Body of pancreas (tissue), 4 donors: ENCODE data around the gene HARBI1.

Experiments
- POLR2A ChIP-seq, 3 donors: fragments of 450-650 bp; IDR thresholded peaks; one replicate each; pipeline ENCODE4 v1.6.1; 2016; ENCODE audit warnings: antibody characterized with exemption in 3 of 3, mild to moderate bottlenecking in 2 of 3
- TF ChIP-seq, protein P1 (sequence below), 7 experiments: fragments of 450-650 bp in 4 of 7; fragments of 200-600 bp in 3 of 7; sonication (generic) in 3 of 7; IDR thresholded peaks; one replicate each; pipeline ENCODE4 v1.5.1; 2016 to 2019; ENCODE audit warnings: antibody characterized with exemption in 7 of 7

DNA sequence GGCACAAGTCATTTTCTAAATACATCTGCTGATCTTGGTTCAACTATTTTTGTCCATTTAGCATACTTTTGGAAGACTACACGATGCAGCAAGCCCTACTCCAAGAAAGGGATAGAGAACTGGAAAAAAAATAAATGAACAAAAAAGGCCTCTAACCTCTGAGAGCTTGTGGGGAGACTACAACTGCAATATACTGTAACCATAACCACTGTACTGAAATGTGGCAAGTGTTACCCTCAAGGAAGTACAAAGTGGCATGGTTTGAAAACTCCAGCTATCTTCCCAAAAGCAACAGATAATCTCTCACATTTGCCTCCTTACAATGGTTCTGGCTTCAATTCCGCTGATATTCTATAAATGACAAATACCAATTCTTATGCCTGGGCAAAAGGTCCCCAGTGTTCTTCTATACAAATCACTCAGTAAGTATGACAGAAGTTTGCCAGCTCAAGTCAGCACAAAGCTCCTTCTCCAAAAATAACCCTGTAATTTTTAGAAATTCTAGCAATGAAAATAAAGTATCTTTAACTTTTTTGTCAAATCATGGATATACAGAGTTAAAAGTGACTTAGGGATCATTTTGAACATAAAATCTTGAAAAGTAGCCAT is 46.1 kb downstream of the HARBI1 start:
- TF ChIP-seq, protein P1, sequence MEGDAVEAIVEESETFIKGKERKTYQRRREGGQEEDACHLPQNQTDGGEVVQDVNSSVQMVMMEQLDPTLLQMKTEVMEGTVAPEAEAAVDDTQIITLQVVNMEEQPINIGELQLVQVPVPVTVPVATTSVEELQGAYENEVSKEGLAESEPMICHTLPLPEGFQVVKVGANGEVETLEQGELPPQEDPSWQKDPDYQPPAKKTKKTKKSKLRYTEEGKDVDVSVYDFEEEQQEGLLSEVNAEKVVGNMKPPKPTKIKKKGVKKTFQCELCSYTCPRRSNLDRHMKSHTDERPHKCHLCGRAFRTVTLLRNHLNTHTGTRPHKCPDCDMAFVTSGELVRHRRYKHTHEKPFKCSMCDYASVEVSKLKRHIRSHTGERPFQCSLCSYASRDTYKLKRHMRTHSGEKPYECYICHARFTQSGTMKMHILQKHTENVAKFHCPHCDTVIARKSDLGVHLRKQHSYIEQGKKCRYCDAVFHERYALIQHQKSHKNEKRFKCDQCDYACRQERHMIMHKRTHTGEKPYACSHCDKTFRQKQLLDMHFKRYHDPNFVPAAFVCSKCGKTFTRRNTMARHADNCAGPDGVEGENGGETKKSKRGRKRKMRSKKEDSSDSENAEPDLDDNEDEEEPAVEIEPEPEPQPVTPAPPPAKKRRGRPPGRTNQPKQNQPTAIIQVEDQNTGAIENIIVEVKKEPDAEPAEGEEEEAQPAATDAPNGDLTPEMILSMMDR (IDR thresholded peaks at IDR 0.05): no peak
- no peak for TF ChIP-seq POLR2A (IDR thresholded peaks at IDR 0.05)
